Karpas-422 (cell line): ENCODE data around the gene SLC5A10. TPM values are rescaled to one million over a fixed set of nuclear protein-coding genes. Genes with fewer than 3 reads are reported as not detected.

Experiments used
- DNase-seq: peaks from one replicate; pipeline ENCODE4 v3.0.0-alpha.2; 2015
- H2AFZ ChIP-seq: fragments of 200-600 bp; sonication (generic); 2 replicates; pipeline ENCODE4 v1.6.1; 2014; ENCODE audit warnings: antibody characterized with exemption, low read length, mixed read lengths
- H3K27ac ChIP-seq: fragments of 200-600 bp; sonication (generic); 2 replicates; pipeline ENCODE4 v1.5.1; 2014; ENCODE audit warnings: mild to moderate bottlenecking, low read length, moderate library complexity
- H3K27me3 ChIP-seq: fragments of 200-600 bp; sonication (generic); 2 replicates; pipeline ENCODE4 v1.6.1; 2014; ENCODE audit warnings: low read length, mixed read lengths
- H3K36me3 ChIP-seq: fragments of 200-600 bp; sonication (generic); 2 replicates; pipeline ENCODE4 v1.6.1; 2014; ENCODE audit warnings: low read length, mixed read lengths; ENCODE audit not compliant: insufficient read depth
- H3K4me1 ChIP-seq: fragments of 200-600 bp; sonication (generic); 2 replicates; pipeline ENCODE4 v1.6.1; 2014; ENCODE audit warnings: mild to moderate bottlenecking, low read length, mixed read lengths
- H3K4me2 ChIP-seq: fragments of 200-600 bp; sonication (generic); 2 replicates; pipeline ENCODE4 v1.6.1; 2014; ENCODE audit warnings: low read length, low read depth, mild to moderate bottlenecking; ENCODE audit not compliant: poor library complexity, severe bottlenecking
- H3K4me3 ChIP-seq: fragments of 200-600 bp; sonication (generic); 2 replicates; pipeline ENCODE4 v1.5.1; 2014; ENCODE audit warnings: mild to moderate bottlenecking, antibody characterized with exemption, low read length, mixed read lengths
- H3K79me2 ChIP-seq: fragments of 200-600 bp; sonication (generic); 2 replicates; pipeline ENCODE4 v1.6.1; 2014; ENCODE audit warnings: mild to moderate bottlenecking, low read length, mixed read lengths
- H3K9ac ChIP-seq: fragments of 200-600 bp; sonication (generic); 2 replicates; pipeline ENCODE4 v1.6.0; 2014; ENCODE audit warnings: low read length
- H3K9me2 ChIP-seq: fragments of 200-600 bp; sonication (generic), shearing (Covaris generic); replicated peaks from 2 replicates; pipeline ENCODE4 v1.6.0; 2014; ENCODE audit warnings: mild to moderate bottlenecking, low read length, moderate library complexity; ENCODE audit not compliant: insufficient read depth
- H3K9me3 ChIP-seq: fragments of 300-700, 200-600 bp; sonication (generic); 2 replicates; pipeline ENCODE4 v1.6.1; 2014; ENCODE audit warnings: low read length, mixed read lengths
- H4K20me1 ChIP-seq: fragments of 200-600 bp; sonication (generic); 2 replicates; pipeline ENCODE4 v1.6.1; 2014; ENCODE audit warnings: mild to moderate bottlenecking, antibody characterized with exemption, low read length, low read depth; ENCODE audit not compliant: insufficient read depth
- total RNA-seq: library from RNA; depleted of rRNA; stranded (reverse); fragments of >200 nt; shearing (Covaris generic); gene quantifications from 2 replicates; pipeline ENCODE4 v1.2.3, GENCODE V29; 2014; ENCODE audit warnings: low replicate concordance; rRNA removed

SLC5A10 gene
- total RNA-seq, result not detected in 2 replicates

DNA sequence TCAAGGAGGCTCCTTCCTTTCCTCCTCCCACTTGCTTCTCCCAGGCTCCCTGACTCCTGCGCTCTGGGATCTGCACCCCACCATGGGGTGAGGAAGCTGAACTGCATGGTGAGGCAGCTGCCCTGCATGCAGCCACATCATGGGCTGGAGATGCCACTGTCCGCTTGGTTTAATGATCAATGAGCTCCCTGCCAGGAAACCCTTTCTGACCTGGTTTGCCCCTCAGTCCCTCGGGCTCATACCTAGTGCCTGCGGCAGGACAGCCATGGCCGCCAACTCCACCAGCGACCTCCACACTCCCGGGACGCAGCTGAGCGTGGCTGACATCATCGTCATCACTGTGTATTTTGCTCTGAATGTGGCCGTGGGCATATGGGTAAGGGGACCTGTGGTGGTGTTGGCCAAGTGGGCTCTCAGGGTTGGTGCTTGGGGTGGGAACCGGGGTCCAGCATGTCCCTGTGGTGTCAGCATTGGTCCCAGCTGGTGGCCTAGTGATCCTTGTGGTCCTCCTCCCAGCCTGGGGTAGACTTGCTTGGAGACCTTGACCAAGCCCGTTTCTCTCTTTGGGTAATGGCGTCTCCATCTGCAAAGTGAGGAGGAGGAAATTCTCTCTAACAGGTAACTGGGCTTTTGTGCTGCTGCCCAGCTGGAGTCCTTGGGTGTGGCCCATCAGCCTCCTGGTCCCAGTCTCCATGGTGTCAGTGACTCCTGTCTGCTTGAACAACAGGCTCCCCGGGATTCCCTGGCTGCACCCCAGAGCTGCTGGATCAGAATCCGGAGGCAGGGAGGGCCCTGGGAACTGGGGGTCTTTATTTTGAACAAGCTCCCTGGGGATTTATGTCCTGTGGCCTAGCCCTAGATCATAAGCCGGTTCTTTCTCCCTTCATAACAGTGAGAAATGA is at the start of gene SLC5A10:
Gene SLC5A10 (plus strand): TSS at position 225 of the 902 bp plus-strand sequence. CDS start 41 bp downstream, at position 266.
- no peaks in the 10 kb centered on the region for H3K9me2 ChIP-seq
- no peak within 1 kb of the TSS for H2AFZ ChIP-seq
- no peak for DNase-seq
- H3K27ac ChIP-seq, result no peak within 1 kb of the TSS
- H3K9ac ChIP-seq, result no peak within 1 kb of the TSS
- no peaks in the 10 kb centered on the region for H3K36me3 ChIP-seq
- no peaks in the 10 kb centered on the region for H4K20me1 ChIP-seq
- H3K79me2 ChIP-seq, result no peaks in the 10 kb centered on the region
- no peak within 1 kb of the TSS for H3K4me2 ChIP-seq
- no peaks in the 10 kb centered on the region for H3K9me3 ChIP-seq
- H3K4me3 ChIP-seq, result no peak within 1 kb of the TSS
- no peaks in the 10 kb centered on the region for H3K27me3 ChIP-seq
- H3K4me1 ChIP-seq, result no peaks in the 10 kb centered on the region

DNA sequence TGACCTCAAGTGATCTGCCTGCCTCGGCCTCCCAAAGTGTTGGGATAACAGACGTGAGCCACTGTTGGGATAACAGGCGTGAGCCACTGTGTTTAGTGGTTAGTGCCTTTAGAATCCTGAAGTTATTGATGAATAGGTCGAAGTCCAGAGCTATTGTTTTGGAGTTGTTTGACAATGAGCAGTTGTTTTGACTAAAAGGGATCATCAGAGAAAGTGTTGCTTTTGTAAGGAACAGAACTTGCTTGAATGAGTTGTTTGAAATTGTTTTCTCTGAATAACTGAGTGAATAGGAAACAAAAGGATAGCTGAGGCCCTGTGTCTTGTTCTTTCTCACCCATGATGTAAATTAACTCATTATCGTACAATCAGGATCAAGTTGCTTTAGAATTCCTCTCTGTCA is 47.5 kb upstream of the SLC5A10 start:
- H4K20me1 ChIP-seq, result no peaks in the 10 kb centered on the region
- no peak overlapping the region for H3K4me3 ChIP-seq

GRCh38 chr17:18905226-18905625 is 46.7 kb upstream of the SLC5A10 start:
- Histone ChIP-seq H2AFZ (no peak overlapping the region), H3K4me3 (no peak overlapping the region)
- DNase-seq, result no peak

More for the DNA sequence above, 47.5 kb upstream of the SLC5A10 start:
- Histone ChIP-seq H3K9me3 (no peaks in the 10 kb centered on the region), H3K9me2 (no peaks in the 10 kb centered on the region), H3K79me2 (peaks cover 38% of the 10 kb centered on the region), H3K36me3 (peaks cover 26% of the 10 kb centered on the region; the same call in 1 of the 2 replicates), H3K27me3 (no peaks in the 10 kb centered on the region), H3K27ac (no peak overlapping the region), H3K9ac (no peak overlapping the region), H2AFZ (no peak overlapping the region), H3K4me1 (peaks cover 21% of the 10 kb centered on the region), H3K4me2 (no peak overlapping the region)
- DNase-seq, result no peak

GRCh38 chr17:18910326-18910725 is 41.6 kb upstream of the SLC5A10 start:
- peak overlapping the region; percentile 37 for H3K27ac ChIP-seq
- H3K4me2 ChIP-seq, result no peak overlapping the region
- H3K36me3 ChIP-seq, result peaks cover 34% of the 10 kb centered on the region
- peaks cover 5% of the 10 kb centered on the region for H3K4me1 ChIP-seq
- no peaks in the 10 kb centered on the region for H3K9me3 ChIP-seq
- peaks cover 5% of the 10 kb centered on the region; the same call in 1 of the 2 replicates for H3K79me2 ChIP-seq
- H4K20me1 ChIP-seq, result no peaks in the 10 kb centered on the region
- DNase-seq, result no peak
- no peak overlapping the region for H3K9ac ChIP-seq
- no peak overlapping the region for H2AFZ ChIP-seq
- no peaks in the 10 kb centered on the region for H3K27me3 ChIP-seq
- H3K4me3 ChIP-seq, result no peak overlapping the region
- no peaks in the 10 kb centered on the region for H3K9me2 ChIP-seq

More at GRCh38 chr17:18905226-18905625, 46.7 kb upstream of the SLC5A10 start:
- H3K9ac ChIP-seq, result no peak overlapping the region
- no peaks in the 10 kb centered on the region for H3K9me3 ChIP-seq
- H3K27me3 ChIP-seq, result no peaks in the 10 kb centered on the region
- peaks cover 36% of the 10 kb centered on the region for H3K79me2 ChIP-seq
- H3K4me2 ChIP-seq, result no peak overlapping the region
- peaks cover 26% of the 10 kb centered on the region; the same call in 1 of the 2 replicates for H3K36me3 ChIP-seq
- H3K4me1 ChIP-seq, result peaks cover 14% of the 10 kb centered on the region
- H4K20me1 ChIP-seq, result no peaks in the 10 kb centered on the region
- no peak overlapping the region for H3K27ac ChIP-seq
- H3K9me2 ChIP-seq, result no peaks in the 10 kb centered on the region

DNA sequence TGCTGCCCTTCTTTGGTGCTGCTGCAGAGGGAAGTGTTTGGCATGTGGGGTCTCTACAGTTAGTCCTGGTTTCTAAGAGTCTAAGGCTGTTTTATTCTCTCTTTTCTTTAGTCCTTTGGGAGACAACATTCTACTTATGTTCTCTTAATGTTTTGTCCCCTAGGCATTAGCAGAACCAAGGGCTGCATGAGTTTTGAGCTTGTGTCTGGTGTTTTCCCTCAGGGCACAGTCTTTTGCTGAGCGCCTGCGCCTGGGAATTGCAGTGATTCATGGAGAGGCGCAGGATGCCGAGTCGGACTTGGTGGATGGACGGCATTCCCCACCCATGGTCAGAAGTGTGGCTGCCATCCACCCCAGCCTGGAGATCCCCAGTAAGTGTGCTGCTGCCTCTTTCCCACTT is 41.1 kb upstream of the SLC5A10 start:
- Histone ChIP-seq H3K9me3 (no peaks in the 10 kb centered on the region), H3K27ac (0 out of 2 replicates have a peak overlapping the region, but pooled peaks have one; percentile 37), H3K4me3 (no peak overlapping the region), H4K20me1 (no peaks in the 10 kb centered on the region), H3K27me3 (no peaks in the 10 kb centered on the region), H2AFZ (no peak overlapping the region), H3K9me2 (no peaks in the 10 kb centered on the region), H3K4me1 (peaks cover 11% of the 10 kb centered on the region), H3K9ac (no peak overlapping the region), H3K36me3 (peaks cover 34% of the 10 kb centered on the region), H3K79me2 (peaks cover 2% of the 10 kb centered on the region; the same call in 1 of the 2 replicates), H3K4me2 (no peak overlapping the region)
- no peak for DNase-seq

DNA sequence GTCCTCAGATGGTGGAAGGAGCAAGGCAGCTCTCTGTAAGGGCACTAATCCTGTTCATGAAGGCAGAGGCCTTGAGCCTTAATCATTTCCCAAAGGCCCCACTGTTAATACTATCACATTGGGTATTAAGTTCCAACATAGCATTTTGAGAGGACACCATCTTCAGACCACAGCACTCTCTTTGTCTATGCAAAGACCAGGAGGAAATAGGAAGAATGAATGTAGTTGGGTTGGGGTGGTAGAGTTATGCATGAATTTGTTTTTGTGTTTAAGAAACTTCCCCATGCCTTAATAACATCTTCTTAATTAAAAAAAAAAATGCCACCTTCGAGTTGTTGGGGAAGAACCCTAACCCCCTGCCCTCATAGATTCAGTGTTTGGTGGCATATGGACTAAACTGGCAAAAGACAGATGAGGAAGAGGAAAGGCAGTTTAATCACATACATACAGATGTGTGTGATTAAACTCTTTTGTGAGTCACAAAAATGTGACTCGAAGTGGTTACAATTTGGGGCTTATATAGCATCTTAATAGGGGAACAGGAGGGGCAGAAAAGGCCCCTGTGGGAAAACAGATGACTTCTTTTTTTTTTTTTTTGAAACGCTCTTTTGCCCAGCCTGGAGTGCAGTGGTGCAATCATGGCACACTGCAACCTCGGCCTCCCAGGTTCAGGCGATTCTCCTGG is 35.0 kb upstream of the SLC5A10 start:
- H3K4me2 ChIP-seq, result peak overlapping the region; percentile 57
- H2AFZ ChIP-seq, result no peak overlapping the region
- H3K36me3 ChIP-seq, result peaks cover 30% of the 10 kb centered on the region
- H3K27ac ChIP-seq, result peak overlapping the region; percentile 95
- H3K9me2 ChIP-seq, result no peaks in the 10 kb centered on the region
- H3K9ac ChIP-seq, result peak overlapping the region; percentile 58
- H3K79me2 ChIP-seq, result peaks cover 38% of the 10 kb centered on the region
- H4K20me1 ChIP-seq, result no peaks in the 10 kb centered on the region
- H3K4me3 ChIP-seq, result peak overlapping the region; percentile 37; the same call in 1 of the 2 replicates
- no peaks in the 10 kb centered on the region for H3K9me3 ChIP-seq
- no peaks in the 10 kb centered on the region for H3K27me3 ChIP-seq
- DNase-seq, result peak; percentile 90
- H3K4me1 ChIP-seq, result peaks cover 67% of the 10 kb centered on the region

GRCh38 chr17:18917506-18918032 is 34.4 kb upstream of the SLC5A10 start:
- Histone ChIP-seq H3K4me3 (peak overlapping the region; percentile 37; the same call in 1 of the 2 replicates), H3K9ac (peak overlapping the region; percentile 56), H2AFZ (no peak overlapping the region), H3K27ac (peak overlapping the region; percentile 95), H3K79me2 (peaks cover 42% of the 10 kb centered on the region), H3K9me2 (no peaks in the 10 kb centered on the region), H3K4me1 (peaks cover 73% of the 10 kb centered on the region), H3K27me3 (no peaks in the 10 kb centered on the region), H4K20me1 (no peaks in the 10 kb centered on the region), H3K4me2 (peak overlapping the region; percentile 57), H3K36me3 (peaks cover 26% of the 10 kb centered on the region), H3K9me3 (no peaks in the 10 kb centered on the region)
- DNase-seq, result no peak
